Lung (tissue), 12 donors: Measurements from ENCODE around the gene SMIM12. TPM values are rescaled to one million over a fixed set of nuclear protein-coding genes. Genes with fewer than 3 reads are reported as not detected.

Source experiments
- ATAC-seq: fragments of 200-7000 bp; cut with Tn5 transposase; one replicate; pipeline ENCODE4 v1.9.1; 2020; ENCODE audit warnings: moderate number of reproducible peaks; ENCODE audit not compliant: insufficient read depth, low FRiP score
- DNase-seq, 3 donors: peaks; one replicate each; pipeline ENCODE4 v3.0.0-alpha.2; 2013 to 2017
- H3K27ac ChIP-seq, 2 donors: one replicate each; pipeline ENCODE4 v1.5.1; 2013; ENCODE audit warnings: mild to moderate bottlenecking in 2 of 2, moderate library complexity in 2 of 2, control low read depth in 1 of 2, inconsistent platforms in 1 of 2, low read depth in 1 of 2, low read length in 1 of 2
- H3K27me3 ChIP-seq, 3 donors: one replicate each; pipeline ENCODE4 v1.5.1; 2013; ENCODE audit warnings: low read length in 2 of 3; ENCODE audit not compliant: control insufficient read depth in 3 of 3, insufficient read depth in 3 of 3
- H3K36me3 ChIP-seq, 4 donors: one replicate each; pipeline ENCODE4 v1.5.1; 2013; ENCODE audit warnings: low read length in 4 of 4, mild to moderate bottlenecking in 1 of 4, moderate library complexity in 1 of 4; ENCODE audit not compliant: control insufficient read depth in 4 of 4, insufficient read depth in 4 of 4
- H3K4me1 ChIP-seq, 5 donors: one replicate each; pipeline ENCODE4 v1.5.1; 2013; ENCODE audit warnings: low read length in 5 of 5, mild to moderate bottlenecking in 2 of 5, moderate library complexity in 1 of 5; ENCODE audit not compliant: control insufficient read depth in 5 of 5, insufficient read depth in 5 of 5
- H3K4me3 ChIP-seq: one replicate; pipeline ENCODE4 v1.5.1; 2013; ENCODE audit warnings: mild to moderate bottlenecking, control low read depth, moderate library complexity
- H3K9ac ChIP-seq, 2 donors: one replicate each; pipeline ENCODE4 v1.5.1; 2013; ENCODE audit warnings: low read length in 2 of 2, control low read depth in 1 of 2; ENCODE audit not compliant: insufficient read depth in 1 of 2
- H3K9me3 ChIP-seq, 4 donors: one replicate each; pipeline ENCODE4 v1.5.1; 2013; ENCODE audit warnings: low read length in 3 of 4, mild to moderate bottlenecking in 1 of 4, moderate library complexity in 1 of 4; ENCODE audit not compliant: control insufficient read depth in 4 of 4, insufficient read depth in 3 of 4
- CTCF ChIP-seq: IDR thresholded peaks from 2 replicates; pipeline ENCODE4 v1.5.1; 2012; ENCODE audit warnings: mild to moderate bottlenecking; ENCODE audit errors: control extremely low read depth, extremely low read depth
- WGBS, 2 donors: extraction: QIAGEN DNeasy Blood & Tissue Kit; methylation state at CpG; one replicate each; pipeline ENCODE4 v1.1.7; 2013; 5-methylcytosine and 5-hydroxymethylcytosine counted together
- polyA plus RNA-seq, 2 donors: library from polyadenylated mRNA; stranded (reverse); fragments of 200-250 nt; gene quantifications; one replicate each; pipeline ENCODE4 v1.2.1, GENCODE V29; 2013
- total RNA-seq, 2 donors: library from RNA; depleted of rRNA in 1 of 2; stranded (reverse); fragments of >200 nt in 1 of 2; gene quantifications; one replicate each; pipeline ENCODE4 v1.2.1, GENCODE V29; 2014 to 2021
- donor health status: control.
- donor health status: control.
- donor health status: Bipolar disorder and iron deficiency.
- donor health status: healthy.
- donor health status: DM: yes; HTN: yes; CAD: no.

SMIM12 gene
- total and polyA plus RNA-seq, 4 donors, result 17.9 to 67.8 (median 35.1) TPM

GRCh38 chr1:34904236-34905097 is 44.9 kb upstream of the SMIM12 start:
- Histone ChIP-seq H3K4me1 (no peaks in the 10 kb centered on the region), H3K9me3 (no peaks in the 10 kb centered on the region), H3K36me3 (no peaks in the 10 kb centered on the region), H3K27me3 (peaks cover 0 to 4% (median 3%) of the 10 kb centered on the region in 3 donors), H3K9ac (no peak overlapping the region), H3K27ac (no peak overlapping the region), H3K4me3 (no peak overlapping the region)
- ATAC-seq (no peak), DNase-seq (no peak)
- 91 to 93% methylated on average over 33 of the region's 33 CpGs for WGBS, 2 donors
- no peak for TF ChIP-seq CTCF

- no peak for ATAC-seq
- 60 to 74% methylated on average over 7 of the region's 7 CpGs for WGBS, 2 donors
These were observed 42.4 kb upstream of the SMIM12 start for GRCh38 chr1:34901919-34902318.

GRCh38 chr1:34900775-34901502 is 41.4 kb upstream of the SMIM12 start:
- no peaks in the 10 kb centered on the region for H3K9me3 ChIP-seq
- H3K36me3 ChIP-seq, result no peaks in the 10 kb centered on the region
- H3K27ac ChIP-seq, result no peak overlapping the region
- DNase-seq (no peak), ATAC-seq (no peak)
- H3K27me3 ChIP-seq, result peaks cover 0 to 4% (median 3%) of the 10 kb centered on the region in 3 donors
- no peak for TF ChIP-seq CTCF
- 74 to 79% methylated on average over 13 of the region's 13 CpGs for WGBS, 2 donors
- H3K4me1 ChIP-seq, result no peaks in the 10 kb centered on the region
- no peak overlapping the region for H3K9ac ChIP-seq
- no peak overlapping the region for H3K4me3 ChIP-seq

More at GRCh38 chr1:34901919-34902318, 42.4 kb upstream of the SMIM12 start:
- Histone ChIP-seq H3K9me3 (no peaks in the 10 kb centered on the region), H3K9ac (no peak overlapping the region), H3K27me3 (peaks cover 0 to 4% (median 3%) of the 10 kb centered on the region in 3 donors), H3K4me1 (no peaks in the 10 kb centered on the region), H3K27ac (no peak overlapping the region), H3K4me3 (no peak overlapping the region), H3K36me3 (no peaks in the 10 kb centered on the region)
- no peak for DNase-seq
- TF ChIP-seq CTCF, result no peak
